Fibroblast of skin of scalp (primary cell): ENCODE measurements around the gene APP.
A peak's percentile ranks its signal among the peaks of the same experiment; 100 is the strongest.
"Not testable (repeated sequence)": the region's sequence is repeated elsewhere in the genome, so short reads cannot be mapped to it uniquely, and the experiment has no call there.

Experiments
- DNase-seq: peaks from one replicate; pipeline ENCODE4 v3.0.0-alpha.2; 2013

The APP gene

DNA sequence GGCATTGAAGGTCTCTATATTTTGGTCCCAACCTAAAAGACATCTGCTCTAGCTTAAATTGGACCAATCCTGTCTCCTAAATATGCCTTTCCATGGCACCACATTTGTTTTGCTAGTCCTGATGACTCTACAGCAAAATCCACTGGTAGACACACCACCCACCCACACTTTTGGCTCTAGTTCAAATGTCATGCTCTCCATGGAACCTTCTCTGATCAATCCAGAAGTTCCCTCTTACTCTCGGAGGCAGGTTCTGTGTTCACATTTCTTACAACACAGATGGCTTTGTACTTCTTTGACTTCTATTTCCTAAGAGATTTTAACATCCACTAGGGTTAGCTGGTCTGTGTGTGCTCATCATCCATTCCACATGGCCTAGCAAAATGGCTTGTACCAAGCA, 151.3 kb downstream of the APP start:
- no peak for DNase-seq

DNA sequence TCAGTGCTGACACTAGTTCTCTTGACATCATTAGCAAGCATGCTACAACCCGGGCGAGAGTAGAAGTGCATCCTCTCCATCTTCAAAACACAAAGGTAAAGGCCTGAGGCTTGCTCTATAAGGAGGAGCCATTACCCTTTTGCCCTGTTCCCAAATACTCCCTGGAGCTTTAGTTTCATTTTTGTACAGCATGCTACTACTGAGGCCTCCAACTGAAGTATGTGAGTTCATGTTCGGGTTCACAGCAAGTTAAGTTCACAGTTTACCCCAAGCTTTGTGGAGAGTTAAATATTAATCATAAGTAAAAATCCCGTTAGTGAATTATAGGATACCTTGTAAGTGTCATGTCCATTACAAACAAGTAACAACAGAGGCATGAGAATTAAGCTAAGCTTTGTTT, 156.6 kb downstream of the APP start:
- no peak for DNase-seq

DNA sequence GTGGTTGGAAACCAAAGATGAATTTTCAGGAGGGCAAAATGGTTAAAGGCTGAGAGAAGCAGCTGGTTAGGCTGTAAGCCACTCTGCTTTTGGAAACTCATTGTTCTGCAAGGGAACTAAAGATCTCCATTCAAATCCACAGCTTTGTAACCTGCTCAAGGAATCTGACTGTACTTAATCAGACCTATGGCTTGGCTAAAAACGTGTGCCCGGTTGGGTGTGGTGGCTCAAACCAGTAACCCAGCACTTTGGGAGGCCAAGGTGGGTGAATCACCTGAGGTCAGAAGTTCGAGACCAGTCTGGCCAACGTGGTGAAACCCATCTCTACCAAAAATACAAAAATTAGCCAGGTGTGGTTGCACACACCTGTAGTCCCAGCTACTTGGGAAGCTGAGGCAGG, 158.1 kb downstream of the APP start:
- not testable (repeated sequence) for DNase-seq

DNA sequence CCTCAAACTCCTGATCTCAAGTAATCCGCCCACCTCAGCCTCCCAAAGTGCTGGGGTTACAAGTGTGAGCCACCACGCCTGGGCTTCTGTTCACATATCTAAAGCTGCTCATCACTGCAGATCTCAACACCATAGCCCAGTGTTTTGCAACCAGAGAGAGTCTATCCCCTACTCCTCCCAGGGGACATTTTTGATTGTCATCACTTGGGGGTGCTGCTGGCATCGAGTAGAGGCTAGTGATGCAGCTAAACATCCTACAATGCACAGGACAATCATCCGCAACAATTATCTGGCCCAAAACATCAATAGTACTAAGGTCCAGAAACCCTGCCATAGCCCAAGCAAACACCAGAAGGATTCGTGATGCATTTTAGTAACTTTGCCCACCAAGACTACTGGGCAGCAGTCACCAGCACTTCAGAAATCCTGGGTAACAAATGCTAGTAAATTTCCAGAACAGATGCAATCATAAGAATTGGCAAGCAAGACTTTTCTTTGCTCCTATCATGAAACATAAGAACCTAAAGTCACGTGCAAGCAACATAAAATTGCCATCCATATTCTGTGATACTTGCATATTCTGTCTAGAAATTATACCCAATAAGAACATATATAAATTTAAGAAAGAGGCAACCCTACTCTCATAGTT, 159.2 kb downstream of the APP start:
- DNase-seq = peak; percentile 20

DNA sequence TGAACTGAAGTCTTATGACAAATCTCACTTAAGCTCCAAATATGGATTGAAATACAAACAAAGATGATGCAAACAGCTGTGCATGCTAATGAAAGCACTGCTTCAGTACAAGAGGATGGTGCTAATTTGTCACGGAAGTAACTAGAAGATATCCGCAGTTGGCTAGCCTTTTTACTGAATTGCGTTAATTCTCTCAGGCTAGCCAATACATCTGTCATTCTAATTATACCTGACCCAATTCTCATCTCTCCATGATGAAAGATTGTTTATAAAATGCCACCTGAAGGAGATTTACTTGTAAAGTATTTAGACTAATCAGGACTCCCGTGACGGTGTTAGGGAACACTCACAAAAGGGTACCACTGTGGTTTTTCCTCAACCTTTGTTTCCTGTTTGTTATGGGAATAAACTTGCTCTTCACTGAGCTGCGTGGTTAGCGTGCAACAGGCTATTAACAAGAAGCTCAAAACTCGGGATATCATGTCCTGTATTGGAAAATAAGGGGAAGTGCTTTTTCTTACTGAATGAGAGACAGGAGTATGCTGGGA, 162.5 kb downstream of the APP start:
- DNase-seq = peak; percentile 44

DNA sequence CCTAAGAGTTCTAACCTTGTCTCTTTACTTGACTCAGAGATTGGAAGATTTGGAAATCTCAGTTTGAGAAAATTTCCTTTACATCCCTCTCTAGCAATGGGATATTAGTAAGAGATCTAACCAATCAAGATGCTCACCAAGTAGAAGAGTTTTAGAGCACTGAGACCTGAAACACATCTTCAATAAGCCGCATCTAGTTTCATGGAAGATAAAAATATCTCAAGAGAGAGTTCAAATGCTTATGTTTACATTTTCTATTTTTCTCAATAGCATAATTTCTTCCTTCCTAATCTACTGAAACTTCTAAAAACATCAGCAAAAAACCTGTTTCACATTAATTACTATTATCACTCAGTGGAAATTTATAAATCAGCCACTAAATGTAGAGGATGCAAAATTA, 165.1 kb downstream of the APP start:
- DNase-seq = no peak

DNA sequence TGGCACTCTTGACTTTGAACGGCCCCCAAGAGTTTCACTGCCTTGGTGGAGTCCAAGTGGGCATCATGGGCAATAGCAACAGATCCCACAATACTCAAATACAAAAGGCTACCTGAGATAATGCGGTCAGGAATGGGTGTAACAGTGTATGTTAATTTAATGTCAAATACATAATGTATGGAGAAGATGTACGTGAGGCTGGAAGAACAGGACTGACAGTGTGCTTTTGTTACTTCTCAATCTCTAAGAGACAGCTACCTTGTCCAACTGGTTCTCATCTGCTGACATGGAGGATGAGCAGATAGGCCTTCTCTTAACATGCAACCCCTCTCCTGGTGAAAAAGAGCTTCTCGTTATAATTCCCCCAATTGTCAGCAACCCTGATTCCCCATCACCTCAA, 167.2 kb downstream of the APP start:
- no peak for DNase-seq

DNA sequence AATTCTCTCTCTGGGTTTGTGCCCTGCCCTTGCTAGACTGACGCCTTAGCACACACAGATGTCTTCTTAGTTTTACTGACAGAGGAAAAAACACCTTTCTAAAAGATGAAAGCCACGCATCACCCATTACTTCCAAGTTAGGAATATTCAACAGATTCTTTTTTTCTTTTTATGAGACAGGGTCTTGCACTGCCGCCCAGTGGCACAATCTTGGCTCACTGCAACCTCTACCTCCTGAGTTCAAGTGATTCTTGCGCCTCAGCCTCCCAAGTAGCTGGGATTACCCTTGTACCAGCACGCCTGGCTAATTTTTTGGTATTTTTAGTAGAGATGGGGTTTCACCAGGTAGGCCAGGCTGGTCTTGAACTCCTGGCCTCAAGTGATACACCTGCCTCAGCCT, 169.2 kb downstream of the APP start:
- no peak for DNase-seq

DNA sequence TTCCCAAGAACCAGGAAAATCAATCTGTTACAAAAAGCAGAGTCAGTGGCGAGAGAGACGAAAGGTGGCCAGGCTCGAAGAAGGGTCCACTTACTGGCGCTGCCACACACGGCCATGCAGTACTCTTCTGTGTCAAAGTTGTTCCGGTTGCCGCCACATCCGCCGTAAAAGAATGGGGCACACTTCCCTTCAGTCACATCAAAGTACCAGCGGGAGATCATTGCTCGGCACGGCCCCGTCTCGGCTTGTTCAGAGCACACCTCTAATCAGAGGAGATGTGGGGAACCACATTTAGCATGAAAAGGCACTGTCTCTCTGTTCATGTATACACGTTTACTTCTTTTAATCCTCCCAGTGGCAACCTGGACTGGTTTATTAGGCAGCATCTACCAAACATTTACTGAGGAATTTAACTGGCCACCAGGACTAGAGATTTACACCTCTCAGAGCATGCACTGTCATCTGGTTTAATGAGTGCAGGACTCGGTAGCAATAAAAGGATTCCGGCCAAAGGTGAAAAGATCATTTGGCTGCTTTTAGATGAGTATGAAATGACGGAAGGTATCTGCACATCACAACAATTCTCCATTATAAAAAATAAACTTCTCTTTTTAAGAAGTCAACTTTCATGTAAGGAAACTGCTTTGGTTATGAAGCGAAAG, 170.5 kb downstream of the APP start:
- DNase-seq = no peak

DNA sequence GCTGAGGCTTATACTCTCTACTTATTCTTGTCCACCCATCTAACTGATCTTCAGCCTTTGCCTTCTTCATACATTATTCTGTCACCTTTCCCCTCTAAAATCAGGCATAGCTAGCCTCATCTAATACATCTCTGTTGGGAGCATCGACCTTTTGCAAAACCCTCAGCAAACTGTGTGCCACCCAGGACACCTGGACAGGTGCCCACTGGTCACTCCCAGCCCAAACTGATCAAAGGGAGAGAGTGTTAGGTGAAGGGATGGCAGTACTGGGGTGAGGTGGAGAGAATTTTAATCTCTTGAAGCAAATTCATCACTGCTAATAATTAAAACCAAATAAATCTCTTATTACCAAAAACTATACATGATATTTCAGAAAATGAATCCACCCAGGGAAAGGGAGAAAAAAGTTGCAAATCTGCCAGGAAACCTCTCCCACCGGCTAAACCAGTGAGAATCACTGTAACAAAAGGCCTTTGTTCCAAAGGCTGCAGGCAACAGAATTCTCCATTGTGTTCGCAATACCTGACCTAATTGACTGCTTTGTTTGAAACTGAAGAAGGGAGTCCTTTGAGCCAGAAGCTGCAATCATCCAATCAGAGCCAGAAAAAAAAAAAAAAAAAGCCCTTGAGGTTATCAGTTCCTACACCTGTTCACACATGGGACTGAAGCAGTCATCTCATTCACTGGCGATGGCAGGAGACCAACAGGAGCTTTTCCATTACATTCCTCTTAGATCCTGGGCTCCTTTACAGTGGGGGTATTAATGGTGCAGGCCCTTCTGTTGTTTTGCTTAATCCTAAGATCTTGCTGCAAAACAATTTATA, 172.6 kb downstream of the APP start:
- DNase-seq = no peak

DNA sequence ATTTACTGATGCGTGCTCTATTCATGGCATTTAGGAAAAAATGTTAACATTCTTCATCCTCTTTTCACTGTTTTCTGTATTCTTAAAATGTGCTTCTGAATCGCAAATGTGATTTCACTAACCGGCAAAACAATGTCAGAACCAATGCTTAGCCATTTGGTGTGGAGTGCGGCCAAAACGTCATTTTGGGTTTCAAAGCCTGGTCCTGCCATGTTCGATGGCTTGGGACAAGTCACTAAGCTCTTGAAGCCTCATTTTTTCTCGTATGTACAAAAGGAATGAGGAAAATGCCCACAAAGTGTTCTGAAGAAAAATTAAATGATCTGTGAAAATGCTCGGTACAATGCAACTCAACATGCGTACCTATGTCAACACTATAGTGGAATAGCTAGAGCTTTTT, 175.3 kb downstream of the APP start:
- no peak for DNase-seq

DNA sequence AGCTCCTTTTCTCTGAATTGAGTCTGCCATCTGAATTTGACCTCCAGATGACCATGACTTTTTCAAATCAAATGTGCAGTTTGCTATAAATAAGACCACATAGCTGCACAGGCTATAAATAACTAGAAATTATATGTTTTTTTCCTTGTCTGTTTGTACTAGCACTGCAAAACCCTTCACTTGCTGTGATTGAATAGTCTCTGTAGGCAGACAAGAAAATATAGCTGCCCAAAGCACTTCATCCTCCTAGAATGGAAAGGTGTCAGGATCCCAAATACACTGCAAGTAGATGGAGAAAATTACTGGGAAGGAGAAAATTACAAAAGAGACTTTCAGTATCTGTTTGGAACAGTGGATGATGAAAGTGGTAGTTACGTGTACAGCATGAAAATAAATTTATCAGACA, 175.8 kb downstream of the APP start:
- DNase-seq = no peak

DNA sequence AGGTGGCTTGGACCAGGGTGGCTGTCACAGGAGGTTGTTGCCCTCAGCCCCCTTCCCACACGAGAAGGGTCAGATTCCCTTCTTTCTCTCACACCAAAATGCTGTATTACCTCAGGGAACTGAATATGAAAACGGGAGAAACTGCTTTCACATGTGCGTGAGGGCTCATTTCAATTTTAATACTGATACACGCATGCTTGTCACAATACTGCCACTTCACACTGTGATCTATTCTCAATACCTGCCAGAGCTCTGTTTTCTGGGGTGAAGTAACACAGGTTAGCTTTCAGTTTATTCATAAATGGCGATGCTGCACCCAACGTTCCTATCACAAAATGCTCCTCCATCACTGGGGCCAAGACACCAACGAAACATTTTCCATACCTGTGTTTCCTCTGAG, 181.8 kb downstream of the APP start:
- DNase-seq = no peak

DNA sequence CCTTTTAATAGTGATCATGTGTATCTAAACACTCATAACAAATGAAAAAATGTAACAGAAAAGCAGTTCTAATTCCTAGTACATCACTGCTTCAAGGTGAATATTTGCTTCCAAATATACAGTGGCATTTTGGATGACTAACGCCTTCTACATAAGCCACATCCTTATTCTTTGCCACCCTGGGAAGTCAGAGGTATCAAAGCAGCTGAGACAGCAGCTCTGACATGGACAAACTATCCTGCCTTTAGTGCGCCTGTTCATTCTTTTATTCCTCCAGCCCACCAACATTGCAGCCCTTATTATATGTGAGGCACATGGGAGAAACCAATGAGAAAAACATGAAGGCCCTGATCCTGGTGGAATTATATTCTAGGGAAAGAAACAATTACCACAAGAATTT, 183.0 kb downstream of the APP start:
- DNase-seq = no peak

DNA sequence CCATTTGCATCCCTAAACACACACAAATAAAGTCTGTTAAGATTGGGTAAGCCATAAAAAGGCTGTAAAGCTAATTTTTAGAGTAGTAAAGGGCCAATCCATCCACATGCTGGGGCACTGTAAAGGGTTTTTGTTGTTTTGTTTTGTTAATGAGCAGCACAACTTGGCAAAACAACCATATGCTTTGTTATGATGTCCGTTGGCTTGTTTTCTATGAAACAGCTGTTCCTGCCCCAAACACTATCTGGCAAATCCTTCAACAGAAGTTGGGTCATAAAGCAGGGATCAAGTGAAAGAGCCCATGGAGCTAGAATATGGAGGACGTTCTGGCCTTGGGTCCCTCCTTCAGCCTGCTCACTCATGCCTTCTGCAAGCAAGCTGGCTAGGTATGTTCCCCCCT, 183.6 kb downstream of the APP start:
- DNase-seq = no peak

DNA sequence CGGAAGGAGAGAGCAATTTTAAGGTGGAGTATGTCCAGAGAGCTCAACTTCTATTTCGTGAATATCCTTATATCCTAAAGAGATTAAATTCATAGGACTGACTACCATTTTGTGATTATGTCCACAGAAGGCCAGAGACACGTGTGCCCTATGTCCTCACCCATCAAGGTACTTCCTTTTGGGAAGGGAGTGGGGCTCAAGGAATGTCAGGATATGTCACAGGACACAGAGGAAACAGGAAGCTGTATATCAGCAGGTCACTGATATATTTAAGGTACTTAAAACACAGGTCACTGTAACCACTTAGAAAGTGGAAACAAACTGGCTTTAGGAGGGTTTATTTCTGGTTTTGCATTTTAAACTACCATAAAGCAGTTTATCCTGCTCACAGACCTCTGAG, 184.6 kb downstream of the APP start:
- DNase-seq = no peak

DNA sequence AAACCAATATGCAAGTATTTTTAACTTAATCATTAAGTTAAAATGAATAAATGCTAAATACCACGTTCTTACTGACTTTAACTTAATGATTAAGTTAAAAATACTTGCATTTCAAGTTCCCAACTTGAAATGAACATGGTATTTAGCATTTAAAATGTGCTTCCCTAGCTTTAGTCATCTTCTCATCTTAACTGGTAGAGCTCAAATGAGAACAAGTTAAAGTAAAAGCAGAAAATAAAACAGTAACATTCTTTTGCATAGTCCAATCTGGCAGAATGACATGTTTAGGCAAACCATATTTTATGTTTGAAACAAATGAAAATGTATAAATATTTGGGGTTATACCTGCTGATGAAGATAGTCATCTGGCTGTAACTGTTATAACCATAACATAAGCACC, 186.0 kb downstream of the APP start:
- no peak for DNase-seq

DNA sequence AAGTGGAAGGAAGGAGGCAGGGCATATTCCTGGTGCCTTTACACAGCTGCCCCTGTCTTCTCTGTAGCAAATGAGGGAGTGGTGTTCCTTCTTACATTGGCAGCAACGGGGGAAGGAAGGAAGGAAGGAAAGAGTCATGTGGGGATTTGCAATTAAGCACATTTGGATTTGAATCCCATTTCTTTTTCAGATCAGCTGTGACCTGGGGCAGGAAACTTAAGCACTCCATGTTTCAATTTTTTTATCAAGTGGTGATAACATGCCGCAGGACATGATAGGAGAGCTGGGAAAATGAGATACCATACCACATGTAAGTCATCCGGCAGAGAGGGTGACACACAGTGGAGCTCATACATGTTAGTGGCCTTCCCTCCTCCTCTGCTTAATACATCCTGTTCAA, 186.8 kb downstream of the APP start:
- DNase-seq = no peak

DNA sequence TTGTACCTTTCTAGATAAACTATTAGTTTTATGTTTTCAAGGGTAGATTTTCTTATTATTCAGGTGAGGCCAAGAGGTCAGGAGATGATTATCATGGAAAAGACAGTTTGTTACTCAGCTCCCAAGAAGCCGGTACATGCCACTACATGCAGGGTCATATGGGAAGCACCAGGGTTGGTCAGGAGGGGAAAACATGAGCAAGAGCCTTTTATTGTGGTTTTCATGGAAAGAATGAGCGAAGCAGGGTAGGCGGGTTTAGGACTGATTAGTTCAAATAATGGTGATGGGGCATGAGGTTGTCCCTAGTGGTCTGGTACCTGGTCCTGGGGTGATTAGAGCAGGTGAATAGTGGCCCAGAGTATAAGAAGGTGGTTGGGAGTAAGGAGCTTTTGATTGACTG, 189.9 kb downstream of the APP start:
- DNase-seq = no peak

DNA sequence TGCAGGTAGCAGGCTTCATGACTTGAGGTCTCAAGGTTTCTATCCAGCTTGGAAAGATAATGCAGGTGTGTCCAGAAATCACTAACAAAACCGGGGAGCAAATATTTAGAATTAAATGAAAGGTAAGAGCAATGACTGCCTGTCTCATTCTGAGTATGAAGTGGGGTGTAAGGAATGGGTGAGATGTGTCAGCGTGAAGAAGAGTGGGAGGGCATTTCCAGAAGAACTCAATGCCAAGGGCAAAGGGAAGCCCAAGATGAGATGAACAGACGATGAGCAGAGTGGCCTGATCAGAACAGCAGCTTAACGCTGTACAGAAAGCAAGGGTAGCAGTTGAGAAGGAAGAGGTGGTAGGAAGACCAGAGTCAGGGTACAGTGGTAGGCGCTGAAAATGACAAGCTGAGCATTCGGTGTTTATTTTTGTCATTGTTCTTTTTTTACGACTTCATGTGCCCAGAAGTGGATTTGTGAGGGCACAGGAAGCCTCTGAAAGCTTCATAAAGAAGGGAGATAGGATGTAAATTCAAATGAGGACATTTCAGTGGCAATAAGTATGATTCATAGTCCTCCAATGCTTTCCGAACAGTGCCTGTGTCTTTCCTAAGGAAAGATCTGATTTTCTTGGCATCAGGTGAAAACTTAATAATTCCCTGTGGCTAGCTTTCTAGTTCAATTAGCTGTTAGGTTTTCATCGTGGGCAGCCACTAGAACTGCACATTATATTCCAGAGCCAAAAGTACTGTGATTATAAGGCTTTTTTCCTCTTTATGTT, 190.5 kb downstream of the APP start:
- DNase-seq = no peak

DNA sequence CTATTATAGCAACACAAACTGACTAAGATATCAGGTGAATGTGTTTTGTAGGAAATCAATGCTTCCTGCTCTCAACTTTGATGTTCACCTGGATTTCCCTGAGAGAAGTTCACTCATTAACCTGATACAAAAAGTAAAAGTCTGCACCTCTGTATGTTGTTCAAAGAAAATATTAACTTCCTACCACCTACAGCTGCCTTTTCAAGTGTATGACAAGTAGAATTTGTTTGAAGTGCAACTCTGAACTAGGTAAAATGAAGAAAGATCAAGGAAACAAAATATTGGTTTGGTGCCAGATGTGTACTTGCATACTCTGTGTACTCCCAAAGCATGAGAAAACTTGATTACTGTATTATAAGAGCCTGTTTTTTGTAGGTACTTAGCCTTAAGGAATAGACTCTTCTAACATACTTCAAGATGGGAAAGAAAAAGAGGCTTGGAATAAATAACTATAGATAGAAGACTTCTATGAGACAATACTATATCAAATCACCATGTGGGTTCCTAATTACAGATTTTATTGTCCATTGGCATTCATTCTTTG, 193.4 kb downstream of the APP start:
- no peak for DNase-seq

DNA sequence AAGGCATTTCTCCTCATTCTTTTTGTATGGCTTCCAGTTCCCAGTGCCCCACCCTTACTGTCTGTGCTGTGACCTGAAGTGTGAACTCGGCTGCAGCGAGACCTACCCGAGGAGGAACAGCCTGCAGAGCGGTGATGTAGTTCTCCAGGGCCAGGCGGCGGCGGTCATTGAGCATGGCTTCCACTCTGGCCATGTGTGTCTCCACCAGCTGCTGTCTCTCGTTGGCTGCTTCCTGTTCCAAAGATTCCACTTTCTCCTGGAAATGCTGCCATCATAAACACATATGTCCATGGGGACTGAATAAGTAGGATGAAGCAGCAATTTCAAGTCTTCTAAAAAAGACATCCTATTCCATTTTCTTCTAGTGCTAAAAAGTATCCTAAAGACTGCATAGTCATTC, 195.6 kb downstream of the APP start:
- no peak for DNase-seq
